NCI-H2227 treated with DMSO at 0.1 percent for 48 hours (cell line): Measurements from ENCODE around the gene SCG3.

ENCODE experiments used
- DNase-seq: peaks from one replicate; lab custom pipeline; 2025; lab: John Stamatoyannopoulos, UW

Gene SCG3

DNA sequence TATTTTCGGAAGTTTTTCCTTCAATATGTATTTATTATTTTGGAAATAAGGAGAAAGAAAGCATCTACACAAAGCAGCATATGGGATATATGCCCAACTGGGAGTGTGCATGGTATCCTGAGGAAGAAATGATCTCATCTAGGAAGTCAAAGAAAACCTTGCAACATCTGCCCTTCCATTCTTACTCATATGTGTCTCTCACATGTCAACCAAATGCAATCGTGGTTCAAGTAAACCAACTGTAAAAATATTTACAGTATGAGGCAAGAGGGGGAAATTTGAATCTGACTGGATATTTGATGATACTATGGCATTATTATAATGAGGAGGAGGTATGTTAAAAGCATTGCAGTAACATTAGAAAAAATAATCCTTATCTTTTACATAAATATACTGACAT lies 3.2 kb upstream of the SCG3 start:
- DNase-seq: no peak

- DNase-seq: no peak
Observed at GRCh38 chr15:51680321-51680720, 982 bp upstream of the SCG3 start.

GRCh38 chr15:51687565-51687964 lies 6.3 kb downstream of the SCG3 start:
- DNase-seq: no peak

DNA sequence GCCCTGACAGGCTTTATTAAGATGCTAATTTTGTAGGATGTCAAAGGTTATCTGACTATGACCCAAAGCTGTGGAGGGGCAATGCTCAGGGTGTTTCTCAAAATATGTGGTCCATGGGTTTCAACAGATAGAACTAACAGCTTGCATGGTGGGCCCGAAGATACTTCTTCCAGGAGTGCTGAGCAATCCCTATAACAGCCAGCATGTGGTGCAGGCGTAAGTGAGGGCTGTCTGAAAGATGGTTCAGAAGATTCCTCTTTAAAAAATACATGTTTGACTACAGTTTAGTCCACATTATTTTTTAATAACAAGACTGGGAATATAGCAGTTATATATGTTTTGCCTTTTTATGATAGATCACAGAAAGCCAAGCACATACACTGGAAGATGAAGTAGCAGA lies 7.6 kb downstream of the SCG3 start:
- DNase-seq: no peak

DNA sequence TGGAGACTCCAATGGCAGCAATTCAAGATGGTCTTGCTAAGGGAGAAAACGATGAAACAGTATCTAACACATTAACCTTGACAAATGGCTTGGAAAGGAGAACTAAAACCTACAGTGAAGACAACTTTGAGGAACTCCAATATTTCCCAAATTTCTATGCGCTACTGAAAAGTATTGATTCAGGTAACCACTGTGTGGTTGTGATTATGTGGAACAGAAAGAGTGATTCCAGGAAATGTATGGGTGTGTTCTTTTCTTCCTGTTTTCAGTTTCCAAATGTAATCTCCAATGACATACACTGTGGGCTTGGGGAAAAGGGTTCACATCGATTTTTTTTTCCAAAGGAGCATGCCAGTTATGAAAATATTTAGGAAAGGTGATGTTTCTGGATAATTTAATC lies 10.9 kb downstream of the SCG3 start:
- no peak for DNase-seq

- no peak for DNase-seq
Observed at GRCh38 chr15:51696566-51696965, 15.3 kb downstream of the SCG3 start.

- DNase-seq: no peak
Observed at GRCh38 chr15:51697163-51697562, 15.9 kb downstream of the SCG3 start.

- no peak for DNase-seq
Observed at GRCh38 chr15:51699373-51699772, 18.1 kb downstream of the SCG3 start.

DNA sequence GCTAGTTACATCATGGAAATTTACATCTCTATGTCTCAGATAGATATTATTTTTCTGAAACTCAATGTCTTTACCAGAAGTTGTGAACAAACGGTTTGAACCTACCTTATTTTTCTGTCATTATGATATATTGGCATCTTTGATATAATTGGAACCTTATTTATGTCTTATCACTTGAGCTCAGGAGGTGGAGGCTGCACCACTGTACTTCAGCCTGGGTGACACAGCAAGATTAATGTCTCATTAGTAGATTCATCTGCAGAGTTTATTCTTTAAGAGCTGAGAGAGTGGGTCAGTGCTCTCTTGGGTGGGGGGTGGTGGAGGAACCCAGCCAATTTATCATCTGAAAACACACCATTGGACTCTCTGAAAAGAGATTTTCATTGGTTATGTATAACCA lies 21.4 kb downstream of the SCG3 start:
- DNase-seq: no peak

GRCh38 chr15:51706291-51706690 lies 25.0 kb downstream of the SCG3 start:
- DNase-seq: no peak

DNA sequence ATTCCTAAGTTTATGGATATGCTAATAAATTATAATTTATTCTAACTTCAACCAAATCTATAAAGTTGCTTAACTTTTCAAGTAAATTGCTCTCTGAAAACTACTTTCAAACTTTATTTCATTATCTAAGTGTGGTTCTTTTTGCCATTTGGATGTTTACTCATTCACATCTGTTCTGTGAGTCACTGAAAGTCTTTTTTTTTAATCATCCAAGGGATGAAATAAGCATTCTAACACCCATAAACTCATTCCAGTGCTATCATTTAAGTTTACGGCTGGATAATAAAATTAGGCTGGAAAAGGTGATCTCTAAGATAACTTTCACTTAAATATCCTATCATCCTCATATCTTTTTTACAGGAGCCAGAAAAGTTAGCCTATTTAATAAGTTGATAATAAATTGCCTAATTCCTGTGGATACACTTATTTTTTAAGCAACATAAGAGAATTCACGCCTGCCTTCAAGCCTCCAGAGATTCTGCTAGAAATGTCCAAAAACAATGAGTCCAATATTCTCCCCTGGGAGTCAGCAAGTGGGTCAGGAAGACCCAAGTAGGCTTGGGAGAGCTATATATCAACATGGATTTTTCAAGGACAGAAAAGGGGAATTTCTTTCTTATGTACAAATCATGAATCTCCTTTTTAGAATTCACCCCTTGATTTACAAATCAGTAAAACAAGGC lies 25.8 kb downstream of the SCG3 start:
- no peak for DNase-seq

GRCh38 chr15:51708013-51708412 lies 26.7 kb downstream of the SCG3 start:
- no peak for DNase-seq

GRCh38 chr15:51709031-51709430 lies 27.7 kb downstream of the SCG3 start:
- no peak for DNase-seq

DNA sequence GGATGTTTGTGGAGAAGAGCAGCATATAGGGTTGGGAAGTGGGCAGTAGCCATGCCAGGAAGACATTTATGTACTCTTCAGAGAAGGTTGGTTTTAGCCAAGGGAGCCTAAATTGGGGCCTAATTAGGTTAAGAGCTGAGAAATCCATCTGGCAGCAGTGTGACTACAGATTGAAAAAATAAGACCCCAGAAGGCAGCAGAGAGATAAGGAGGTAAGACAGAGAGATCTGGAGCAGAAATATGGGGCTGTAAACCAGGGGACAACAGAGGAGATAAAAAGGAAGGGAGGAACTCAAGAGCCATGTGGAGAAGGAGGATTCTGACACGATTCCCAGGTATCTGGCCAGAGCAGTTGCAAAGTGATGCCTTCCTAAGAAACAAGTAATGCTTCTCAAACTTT lies 32.9 kb downstream of the SCG3 start:
- no peak for DNase-seq

GRCh38 chr15:51714911-51715310 lies 33.6 kb downstream of the SCG3 start:
- DNase-seq: no peak

DNA sequence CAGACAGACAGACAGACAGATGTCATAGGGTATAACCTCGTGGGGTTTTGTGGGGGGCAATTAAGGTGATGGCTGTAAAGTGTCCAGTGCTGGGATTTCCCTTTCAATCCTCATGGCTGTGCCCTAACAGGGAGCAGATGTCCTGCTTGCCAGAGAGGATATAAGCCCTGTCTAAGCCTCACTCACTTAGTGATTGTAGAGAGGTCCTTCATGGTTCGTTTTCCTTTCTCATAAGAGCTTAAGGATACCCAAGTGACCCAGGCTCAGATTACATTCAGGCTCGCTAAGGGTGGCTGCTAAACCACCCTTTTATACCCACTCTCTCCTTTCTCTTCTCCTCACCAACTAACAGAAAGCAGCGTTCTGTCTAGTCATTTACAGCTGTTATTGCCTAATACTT lies 36.9 kb downstream of the SCG3 start:
- DNase-seq: no peak

GRCh38 chr15:51718746-51719145 lies 37.4 kb downstream of the SCG3 start:
- DNase-seq: no peak

- DNase-seq: no peak
Observed at GRCh38 chr15:51720201-51720995, 39.1 kb downstream of the SCG3 start.

GRCh38 chr15:51721199-51721960 lies 40.1 kb downstream of the SCG3 start:
- no peak for DNase-seq

DNA sequence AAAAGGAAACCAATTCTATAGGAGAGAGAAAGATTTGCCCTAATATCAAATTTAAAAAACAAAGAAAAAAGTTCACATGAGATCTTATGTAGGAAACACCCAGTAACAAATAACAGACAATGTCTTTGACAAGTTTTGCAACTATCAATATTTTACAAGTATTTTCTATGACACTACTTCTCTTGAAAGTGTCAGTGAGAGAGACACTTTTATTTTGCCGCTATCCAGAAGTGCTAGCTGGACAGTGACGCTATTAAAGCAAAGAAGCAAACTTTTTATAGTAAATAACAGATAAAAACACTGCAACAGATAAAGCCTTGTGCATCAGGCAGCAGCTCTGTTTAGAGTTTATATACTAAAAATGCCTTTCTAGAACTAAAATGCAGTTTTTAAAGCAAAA lies 42.9 kb downstream of the SCG3 start:
- no peak for DNase-seq

DNA sequence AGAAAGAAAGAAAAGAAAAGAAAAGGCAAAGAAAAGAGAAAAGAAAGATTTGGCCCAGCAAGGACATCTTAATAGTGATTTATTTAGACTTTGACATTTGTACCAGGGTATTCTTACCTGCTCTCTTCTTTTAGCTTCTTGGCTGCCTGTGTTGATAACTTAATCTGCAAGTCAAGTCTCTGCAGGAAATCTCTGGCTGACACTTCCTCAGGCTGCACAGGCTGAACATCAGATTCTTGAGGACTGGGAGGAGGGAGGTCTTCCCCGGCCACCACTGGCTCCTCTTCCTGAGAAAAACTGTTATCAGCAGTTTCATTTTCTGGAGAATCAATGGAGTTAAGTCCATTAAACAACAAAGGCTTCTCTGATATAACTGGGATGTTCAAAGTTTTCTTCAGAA lies 43.4 kb downstream of the SCG3 start:
- no peak for DNase-seq

- no peak for DNase-seq
Observed at GRCh38 chr15:51726302-51727073, 45.2 kb downstream of the SCG3 start.
